GM23338 (cell line): ENCODE results near the gene SLC9A9. TPM values are rescaled to one million over a fixed set of nuclear protein-coding genes. Genes with fewer than 3 reads are reported as not detected.

Experiments
- ATAC-seq: fragments of 200-7000 bp; cut with Tn5 transposase; 3 replicates; pipeline ENCODE4 v1.9.1; 2020
- DNase-seq: peaks from one replicate; pipeline ENCODE4 v3.0.0-alpha.2; 2015; ENCODE audit warnings: low spot score
- H2AFZ ChIP-seq: fragments of 200-600 bp; sonication (generic); 2 replicates; pipeline ENCODE4 v1.8.0; 2016; ENCODE audit warnings: antibody characterized with exemption, mild to moderate bottlenecking, moderate library complexity
- H3F3A ChIP-seq: fragments of 200-600 bp; sonication (generic); replicated peaks from 2 replicates; pipeline ENCODE4 v1.8.0; 2017; ENCODE audit warnings: antibody characterized with exemption, mixed run types, low read depth
- H3K27ac ChIP-seq: fragments of 200-600 bp; sonication (generic); 2 replicates; pipeline ENCODE4 v1.6.1; 2016; ENCODE audit warnings: low read depth
- H3K27me3 ChIP-seq: fragments of 200-600 bp; sonication (generic); 2 replicates; pipeline ENCODE4 v1.8.0; 2016; ENCODE audit warnings: mild to moderate bottlenecking, mixed run types, moderate library complexity; ENCODE audit not compliant: insufficient read depth
- H3K36me3 ChIP-seq: fragments of 200-600 bp; sonication (generic); 2 replicates; pipeline ENCODE4 v1.8.0; 2016; ENCODE audit warnings: mild to moderate bottlenecking; ENCODE audit not compliant: insufficient read depth
- H3K4me1 ChIP-seq: fragments of 200-600 bp; sonication (generic); 2 replicates; pipeline ENCODE4 v1.8.0; 2016; ENCODE audit warnings: mild to moderate bottlenecking, moderate library complexity; ENCODE audit not compliant: insufficient read depth
- H3K4me2 ChIP-seq: fragments of 200-600 bp; sonication (generic); 2 replicates; pipeline ENCODE4 v1.7.1; 2017; ENCODE audit warnings: mixed run types
- H3K4me3 ChIP-seq: fragments of 200-600 bp; sonication (generic); 2 replicates; pipeline ENCODE4 v1.6.1; 2016; ENCODE audit warnings: mixed run types
- H3K79me2 ChIP-seq: fragments of 200-600 bp; sonication (generic); replicated peaks from 2 replicates; pipeline ENCODE4 v1.8.0; 2017; ENCODE audit warnings: mild to moderate bottlenecking; ENCODE audit not compliant: insufficient read depth
- H3K9me2 ChIP-seq: fragments of 200-600 bp; sonication (generic); 2 replicates; pipeline ENCODE4 v1.8.0; 2017; ENCODE audit not compliant: insufficient read depth
- H4K20me1 ChIP-seq: fragments of 200-600 bp; sonication (generic); replicated peaks from 2 replicates; pipeline ENCODE4 v1.8.0; 2017; ENCODE audit warnings: mild to moderate bottlenecking; ENCODE audit not compliant: insufficient read depth
- H3K27ac Mint-ChIP-seq: 2 replicates; pipeline ENCODE4 v1.8.0; 2020; ENCODE audit warnings: inconsistent platforms, mild to moderate bottlenecking, moderate library complexity, mixed read lengths
- H3K27me3 Mint-ChIP-seq: 3 replicates; pipeline ENCODE4 v1.8.0; 2022; ENCODE audit warnings: low read depth, mild to moderate bottlenecking, moderate library complexity, mixed read lengths, inconsistent platforms; ENCODE audit not compliant: insufficient read depth, poor library complexity
- H3K36me3 Mint-ChIP-seq: 3 replicates; pipeline ENCODE4 v1.8.0; 2021; ENCODE audit warnings: low read depth, mild to moderate bottlenecking, inconsistent platforms, moderate library complexity, mixed read lengths
- H3K4me1 Mint-ChIP-seq: 3 replicates; pipeline ENCODE4 v1.8.0; 2020; ENCODE audit warnings: mild to moderate bottlenecking, inconsistent platforms, mixed read lengths
- H3K4me3 Mint-ChIP-seq: 3 replicates; pipeline ENCODE4 v1.8.0; 2021; ENCODE audit warnings: moderate library complexity, mild to moderate bottlenecking, inconsistent platforms, mixed read lengths
- H3K9me3 Mint-ChIP-seq: 3 replicates; pipeline ENCODE4 v1.8.0; 2020; ENCODE audit warnings: moderate library complexity, mild to moderate bottlenecking, inconsistent platforms, mixed read lengths
- CREB1 ChIP-seq: fragments of 250-450 bp; sonication (Bioruptor Pico); IDR thresholded peaks from 2 replicates; pipeline ENCODE4 v1.5.0; 2020; ENCODE audit warnings: low read depth, mild to moderate bottlenecking, moderate library complexity
- EZH2 ChIP-seq: fragments of 200-600 bp; sonication (generic); IDR thresholded peaks from one replicate; pipeline ENCODE4 v1.8.0; 2017; ENCODE audit warnings: antibody characterized with exemption, mild to moderate bottlenecking, low read depth; ENCODE audit not compliant: unreplicated experiment
- JUNB ChIP-seq: IDR thresholded peaks from one replicate; pipeline ENCODE4 v1.6.1; 2016; ENCODE audit warnings: antibody characterized with exemption; ENCODE audit not compliant: unreplicated experiment
- POLR2AphosphoS5 ChIP-seq: IDR thresholded peaks from 2 replicates; pipeline ENCODE4 v1.6.1; 2016; ENCODE audit warnings: antibody characterized with exemption, low read depth
- REST ChIP-seq: IDR thresholded peaks from one replicate; pipeline ENCODE4 v1.6.1; 2018; ENCODE audit warnings: antibody characterized with exemption; ENCODE audit not compliant: unreplicated experiment
- ZNF462 ChIP-seq: fragments of 250-450 bp; sonication (Bioruptor Pico); IDR thresholded peaks from 2 replicates; pipeline ENCODE4 v1.5.0; 2020; ENCODE audit warnings: mild to moderate bottlenecking, moderate library complexity
- polyA plus RNA-seq: library from polyadenylated mRNA; unstranded; fragments of >200 nt; fragmentation: Nextera tagmentation; extraction: Ambion mirVana; gene quantifications from 2 replicates; pipeline ENCODE4 v1.2.1, GENCODE V29; 2016
- total RNA-seq: library from RNA; depleted of rRNA; stranded (reverse); fragments of >200 nt; shearing (Covaris generic); gene quantifications from 2 replicates; pipeline ENCODE4 v1.2.3, GENCODE V29; 2014
- TF ChIP-seq, protein P1 (sequence below), 2 experiments: fragments of 200-600 bp in 1 of 2; sonication (generic) in 1 of 2; conservative IDR thresholded peaks; 2 replicates each; pipeline versions ENCODE4 v1.5.1 to v1.6.1; 2016 to 2017; ENCODE audit warnings: antibody characterized with exemption in 2 of 2, low read depth in 2 of 2, mild to moderate bottlenecking in 2 of 2, moderate library complexity in 1 of 2
- TF ChIP-seq, protein P2 (sequence below): IDR thresholded peaks from 2 replicates; pipeline ENCODE4 v1.6.1; 2016; ENCODE audit warnings: antibody characterized with exemption

SLC9A9 gene
- total and polyA plus RNA-seq, 2 experiments from 2014 or later, result 1.3 to 1.6 TPM

GRCh38 chr3:143634427-143634826, 213.8 kb downstream of the SLC9A9 start:
- no peak overlapping the region for H2AFZ ChIP-seq
- no peaks in the 10 kb centered on the region for H3K27me3 Mint-ChIP-seq
- DNase-seq (no peak), ATAC-seq (no peak)
- H4K20me1 ChIP-seq, result no peaks in the 10 kb centered on the region
- peaks cover 3% of the 10 kb centered on the region; the same call in 1 of the 3 replicates for H3K9me3 Mint-ChIP-seq
- H3K4me3 Mint-ChIP-seq, result no peak overlapping the region
- H3K4me3 ChIP-seq, result no peak overlapping the region
- H3K79me2 ChIP-seq, result no peaks in the 10 kb centered on the region
- H3K9me2 ChIP-seq, result no peaks in the 10 kb centered on the region
- H3K36me3 Mint-ChIP-seq, result no peaks in the 10 kb centered on the region
- no peak overlapping the region for H3K4me2 ChIP-seq
- H3K27ac Mint-ChIP-seq, result no peak overlapping the region
- no peaks in the 10 kb centered on the region for H3F3A ChIP-seq
- no peaks in the 10 kb centered on the region for H3K36me3 ChIP-seq
- H3K27ac ChIP-seq, result no peak overlapping the region
- TF ChIP-seq REST (no peak), CREB1 (no peak), ZNF462 (CRISPR knock-in tag) (no peak), EZH2 (no peak), JUNB (no peak), POLR2AphosphoS5 (no peak)
- TF ChIP-seq, protein P1, sequence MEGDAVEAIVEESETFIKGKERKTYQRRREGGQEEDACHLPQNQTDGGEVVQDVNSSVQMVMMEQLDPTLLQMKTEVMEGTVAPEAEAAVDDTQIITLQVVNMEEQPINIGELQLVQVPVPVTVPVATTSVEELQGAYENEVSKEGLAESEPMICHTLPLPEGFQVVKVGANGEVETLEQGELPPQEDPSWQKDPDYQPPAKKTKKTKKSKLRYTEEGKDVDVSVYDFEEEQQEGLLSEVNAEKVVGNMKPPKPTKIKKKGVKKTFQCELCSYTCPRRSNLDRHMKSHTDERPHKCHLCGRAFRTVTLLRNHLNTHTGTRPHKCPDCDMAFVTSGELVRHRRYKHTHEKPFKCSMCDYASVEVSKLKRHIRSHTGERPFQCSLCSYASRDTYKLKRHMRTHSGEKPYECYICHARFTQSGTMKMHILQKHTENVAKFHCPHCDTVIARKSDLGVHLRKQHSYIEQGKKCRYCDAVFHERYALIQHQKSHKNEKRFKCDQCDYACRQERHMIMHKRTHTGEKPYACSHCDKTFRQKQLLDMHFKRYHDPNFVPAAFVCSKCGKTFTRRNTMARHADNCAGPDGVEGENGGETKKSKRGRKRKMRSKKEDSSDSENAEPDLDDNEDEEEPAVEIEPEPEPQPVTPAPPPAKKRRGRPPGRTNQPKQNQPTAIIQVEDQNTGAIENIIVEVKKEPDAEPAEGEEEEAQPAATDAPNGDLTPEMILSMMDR (conservative IDR thresholded peaks at IDR 0.05; ENCODE audit: low read depth in 2 of 2), result no peak
- TF ChIP-seq, protein P2, sequence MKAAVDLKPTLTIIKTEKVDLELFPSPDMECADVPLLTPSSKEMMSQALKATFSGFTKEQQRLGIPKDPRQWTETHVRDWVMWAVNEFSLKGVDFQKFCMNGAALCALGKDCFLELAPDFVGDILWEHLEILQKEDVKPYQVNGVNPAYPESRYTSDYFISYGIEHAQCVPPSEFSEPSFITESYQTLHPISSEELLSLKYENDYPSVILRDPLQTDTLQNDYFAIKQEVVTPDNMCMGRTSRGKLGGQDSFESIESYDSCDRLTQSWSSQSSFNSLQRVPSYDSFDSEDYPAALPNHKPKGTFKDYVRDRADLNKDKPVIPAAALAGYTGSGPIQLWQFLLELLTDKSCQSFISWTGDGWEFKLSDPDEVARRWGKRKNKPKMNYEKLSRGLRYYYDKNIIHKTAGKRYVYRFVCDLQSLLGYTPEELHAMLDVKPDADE, result no peak
- no peaks in the 10 kb centered on the region for H3K4me1 Mint-ChIP-seq
- no peaks in the 10 kb centered on the region for H3K27me3 ChIP-seq
- no peaks in the 10 kb centered on the region for H3K4me1 ChIP-seq
